ENCODE results near the gene RHOF.

DNA sequence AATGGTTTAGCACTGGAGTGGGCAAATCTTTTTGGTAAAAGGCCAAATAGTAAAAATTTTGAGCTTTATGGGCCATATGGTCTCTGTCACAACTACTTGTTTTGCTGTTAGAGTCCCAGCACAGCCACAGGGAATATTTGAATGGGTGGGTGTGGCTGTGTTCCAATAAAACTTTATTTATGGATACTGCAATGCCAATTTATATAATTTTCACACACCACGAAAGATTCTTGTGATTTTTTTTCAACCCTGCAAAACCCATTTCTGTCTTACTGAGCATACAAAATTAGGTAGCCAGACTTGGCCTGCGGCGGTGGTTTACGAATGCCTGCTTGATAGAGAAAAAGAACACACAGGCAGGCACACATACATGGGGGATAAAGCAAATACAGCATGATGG is 52.6 kb downstream of the RHOF start:
- TF ChIP-seq, protein P1, sequence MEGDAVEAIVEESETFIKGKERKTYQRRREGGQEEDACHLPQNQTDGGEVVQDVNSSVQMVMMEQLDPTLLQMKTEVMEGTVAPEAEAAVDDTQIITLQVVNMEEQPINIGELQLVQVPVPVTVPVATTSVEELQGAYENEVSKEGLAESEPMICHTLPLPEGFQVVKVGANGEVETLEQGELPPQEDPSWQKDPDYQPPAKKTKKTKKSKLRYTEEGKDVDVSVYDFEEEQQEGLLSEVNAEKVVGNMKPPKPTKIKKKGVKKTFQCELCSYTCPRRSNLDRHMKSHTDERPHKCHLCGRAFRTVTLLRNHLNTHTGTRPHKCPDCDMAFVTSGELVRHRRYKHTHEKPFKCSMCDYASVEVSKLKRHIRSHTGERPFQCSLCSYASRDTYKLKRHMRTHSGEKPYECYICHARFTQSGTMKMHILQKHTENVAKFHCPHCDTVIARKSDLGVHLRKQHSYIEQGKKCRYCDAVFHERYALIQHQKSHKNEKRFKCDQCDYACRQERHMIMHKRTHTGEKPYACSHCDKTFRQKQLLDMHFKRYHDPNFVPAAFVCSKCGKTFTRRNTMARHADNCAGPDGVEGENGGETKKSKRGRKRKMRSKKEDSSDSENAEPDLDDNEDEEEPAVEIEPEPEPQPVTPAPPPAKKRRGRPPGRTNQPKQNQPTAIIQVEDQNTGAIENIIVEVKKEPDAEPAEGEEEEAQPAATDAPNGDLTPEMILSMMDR (IDR thresholded peaks at IDR 0.05): no peak
- TF ChIP-seq POLR2A (IDR thresholded peaks at IDR 0.05): no peak
